CD4-positive, alpha-beta T cell treated with Interleukin-4 for 4 hours (primary cell): ENCODE results near the gene ANK3.

Experiments
- DNase-seq: peaks from one replicate; pipeline ENCODE4 v3.0.0-alpha.2; 2020

ANK3 gene

DNA sequence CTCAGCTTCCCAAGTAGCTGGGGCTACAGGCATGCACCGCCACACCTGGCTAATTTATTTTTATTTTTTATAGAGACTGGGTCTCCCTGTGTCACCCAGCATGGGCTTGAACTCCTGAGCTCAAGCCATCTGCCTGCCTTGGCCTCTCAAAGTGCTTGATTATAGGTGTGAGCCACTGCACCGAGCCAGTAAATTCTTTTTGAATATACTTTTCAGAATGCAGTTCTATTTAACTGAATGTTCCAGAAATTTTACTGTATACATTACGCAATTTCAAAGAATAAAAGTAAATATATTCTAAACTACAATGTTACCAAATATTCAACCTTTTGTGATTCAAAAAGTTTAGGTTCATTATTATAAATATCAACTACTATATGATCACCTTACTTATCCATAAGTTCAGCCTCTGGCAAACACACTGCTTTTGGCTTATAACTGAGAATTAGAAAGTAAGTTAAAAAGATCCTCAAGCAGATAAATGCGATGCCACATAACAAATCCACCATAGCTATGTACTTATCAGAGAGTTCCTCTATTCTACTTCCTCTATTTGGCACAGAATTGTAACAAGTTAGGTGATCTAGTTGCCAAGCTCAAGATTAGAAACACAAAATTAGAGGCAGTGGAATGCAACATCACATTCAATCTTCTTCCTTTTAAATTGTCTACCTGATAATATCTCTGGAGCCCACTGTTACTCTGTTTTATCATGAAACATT, 118.2 kb downstream of the ANK3 start:
- no peak for DNase-seq

DNA sequence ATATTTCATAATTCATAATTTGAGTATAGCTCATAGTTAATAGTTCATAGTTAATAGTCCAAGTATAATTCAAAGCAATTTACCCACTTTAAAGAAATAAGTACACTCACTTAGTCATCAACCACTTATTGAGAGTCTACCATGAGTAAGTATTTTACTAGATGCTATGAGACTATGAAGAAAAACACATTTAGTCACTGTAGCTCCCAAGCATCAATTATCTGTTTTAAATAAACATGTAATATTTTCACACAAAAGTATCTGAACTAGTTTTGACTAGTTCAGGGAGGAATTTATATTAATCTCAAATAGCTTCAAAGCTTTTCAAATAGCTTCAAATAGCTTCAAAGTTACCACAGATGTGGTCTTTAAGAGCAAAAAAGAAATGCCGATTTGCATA, 119.2 kb downstream of the ANK3 start:
- DNase-seq = no peak

DNA sequence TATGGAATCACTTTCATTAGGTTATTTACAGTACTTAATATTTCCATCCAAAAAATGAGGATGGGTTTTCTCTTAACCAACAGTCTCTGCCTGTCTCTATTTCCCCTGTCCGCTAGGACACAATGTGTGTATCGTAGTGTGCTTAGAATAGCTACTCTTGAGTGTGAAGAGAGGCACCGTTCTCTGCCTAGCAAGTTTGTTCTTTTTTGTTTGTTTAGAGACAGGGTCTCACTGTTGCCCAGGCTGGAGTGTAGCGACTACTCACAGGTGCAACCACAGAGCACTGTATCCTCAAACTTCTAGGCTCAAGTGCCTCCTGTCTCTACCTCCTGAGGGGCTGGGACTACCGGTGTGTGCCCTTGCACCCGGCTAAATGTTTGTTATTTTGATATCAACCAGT, 121.9 kb downstream of the ANK3 start:
- no peak for DNase-seq

DNA sequence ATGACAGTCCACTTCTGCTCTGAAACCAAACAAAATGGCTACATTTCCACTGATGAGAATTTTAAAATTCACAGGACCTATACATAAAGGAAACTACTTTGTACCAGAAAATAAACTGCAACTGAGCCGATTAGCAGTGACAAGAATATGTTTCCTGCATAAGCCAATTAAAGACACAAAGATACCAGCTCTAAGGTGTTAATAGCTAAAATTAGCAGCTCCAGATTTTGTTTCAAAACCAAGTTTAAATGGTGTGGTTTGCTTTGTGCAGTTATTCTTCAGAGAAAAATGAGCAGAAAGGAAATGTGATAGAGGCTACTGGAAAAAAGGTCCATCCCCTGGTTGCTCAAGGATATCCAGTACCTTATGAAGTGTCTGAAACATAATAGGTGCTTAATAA, 123.2 kb downstream of the ANK3 start:
- no peak for DNase-seq

DNA sequence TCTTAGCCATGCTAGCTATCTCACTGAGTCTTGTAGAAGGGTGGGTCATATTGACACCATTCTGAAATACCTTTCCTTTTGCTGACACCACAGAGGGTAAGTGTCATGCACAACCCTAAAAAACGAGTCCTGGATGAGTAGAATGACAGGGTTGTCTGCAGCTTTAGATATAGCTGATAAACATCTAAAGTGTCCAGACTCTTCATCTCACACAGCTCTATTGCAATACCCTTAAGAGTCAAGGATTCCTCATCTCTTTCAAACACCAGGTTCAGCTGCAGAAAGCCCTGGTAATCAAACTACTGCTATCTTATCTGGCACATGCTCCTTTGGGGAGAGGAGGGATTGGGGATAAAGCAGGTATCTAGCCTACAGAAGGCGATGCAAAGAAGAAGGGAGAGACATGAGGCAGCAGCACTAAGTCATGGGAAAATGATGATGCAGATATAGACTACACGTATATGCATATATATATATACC, 127.0 kb downstream of the ANK3 start:
- DNase-seq = no peak

DNA sequence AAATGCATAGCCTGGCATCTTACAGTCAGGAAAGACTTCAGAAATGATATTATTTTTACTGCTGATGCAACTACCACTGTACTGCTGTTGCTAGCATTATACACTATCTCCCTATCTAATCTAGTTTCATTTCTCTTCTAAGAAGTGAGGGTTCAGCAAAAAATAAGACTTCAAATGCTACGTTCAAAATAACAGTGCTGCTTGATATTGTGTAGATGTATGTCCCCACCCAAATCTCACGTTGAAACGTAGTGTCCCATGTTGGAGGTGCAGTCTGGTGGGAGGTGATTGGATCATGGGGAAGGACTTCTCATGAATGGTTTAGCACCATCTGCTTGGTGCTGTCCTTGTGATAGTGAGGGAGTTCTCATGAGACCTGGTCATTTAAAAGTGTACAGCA, 129.4 kb downstream of the ANK3 start:
- DNase-seq = no peak

DNA sequence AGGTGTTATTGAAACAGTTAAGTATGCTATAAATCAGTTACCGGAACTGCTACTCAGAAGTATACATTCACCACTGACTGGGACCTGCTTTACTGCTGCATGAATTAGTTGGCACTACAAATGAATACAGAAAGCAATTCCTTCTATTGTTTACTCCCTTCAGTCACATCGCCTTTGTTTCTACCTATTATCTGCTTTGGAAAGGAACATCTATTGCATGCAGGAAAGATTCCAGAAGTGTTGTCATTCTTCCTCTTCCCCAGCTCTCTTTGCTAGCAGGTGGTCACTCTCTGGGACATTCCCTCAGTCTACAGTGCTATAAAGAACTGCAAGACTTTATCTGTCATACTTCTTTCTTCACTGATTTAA, 131.3 kb downstream of the ANK3 start:
- no peak for DNase-seq

DNA sequence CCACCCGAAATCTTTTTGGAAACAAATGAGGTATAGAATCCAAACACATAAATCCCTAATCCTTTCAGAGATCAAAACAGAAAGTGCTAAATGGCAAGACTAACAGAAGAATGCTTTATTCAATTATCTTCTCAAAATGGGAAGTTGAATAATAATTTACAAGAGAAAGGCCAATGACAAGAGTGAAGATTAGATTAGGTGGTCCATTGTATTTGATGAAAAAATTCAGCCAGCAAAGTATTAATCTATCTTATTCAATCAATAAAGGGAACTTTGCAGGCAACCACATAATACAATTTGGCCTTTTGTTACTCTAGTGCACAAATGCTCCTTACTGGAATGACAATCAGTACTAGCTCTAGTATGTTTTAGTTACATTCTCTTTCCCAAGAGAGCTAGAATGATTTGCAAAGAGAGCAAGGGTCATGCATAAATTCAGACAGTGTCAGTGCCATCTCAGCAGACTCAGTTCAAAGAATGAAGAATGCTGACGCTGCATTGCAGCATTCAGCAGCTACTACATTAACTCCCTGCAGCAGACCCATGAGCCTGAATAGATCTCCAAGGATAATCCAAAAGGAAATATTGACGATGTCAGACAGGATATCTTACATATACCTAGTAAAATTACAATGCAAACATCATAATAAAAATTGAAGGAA, 131.8 kb downstream of the ANK3 start:
- no peak for DNase-seq

DNA sequence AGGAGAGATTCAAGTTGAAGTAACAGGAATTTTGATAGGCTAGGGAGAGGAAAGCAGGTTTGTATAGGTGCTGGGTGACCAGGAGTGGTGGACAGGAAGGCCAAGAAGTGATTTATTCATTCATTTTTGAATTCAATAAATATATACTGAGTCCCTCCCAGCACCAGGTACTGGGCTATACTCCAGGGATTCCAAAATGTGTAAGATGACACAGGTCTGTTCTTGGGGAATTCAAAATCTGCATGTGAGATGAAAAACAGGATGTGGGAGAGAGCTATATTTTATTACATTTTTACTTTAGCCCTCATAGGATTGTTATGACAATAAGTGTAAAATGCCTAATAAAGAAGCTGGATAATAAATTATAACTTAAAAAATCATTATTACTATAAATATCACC, 134.9 kb downstream of the ANK3 start:
- DNase-seq = no peak

DNA sequence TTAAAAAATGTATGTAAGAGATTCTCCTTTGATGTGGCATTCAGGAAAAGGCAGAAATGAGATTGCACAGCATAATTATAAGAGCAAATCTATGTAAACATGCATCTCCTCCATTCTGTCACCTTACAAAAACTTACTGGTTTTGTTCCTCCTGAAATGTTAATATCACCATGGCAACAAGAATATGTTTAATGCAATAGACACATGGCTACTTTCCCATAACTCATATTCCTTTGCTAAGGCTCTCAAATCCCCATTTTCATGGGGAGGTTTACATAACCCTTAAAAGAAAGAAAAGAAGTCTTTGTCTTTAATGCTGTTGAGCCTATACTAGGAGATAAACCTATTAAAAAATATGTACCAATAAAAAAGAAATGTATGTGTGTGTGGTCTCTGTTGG, 136.2 kb downstream of the ANK3 start:
- no peak for DNase-seq

DNA sequence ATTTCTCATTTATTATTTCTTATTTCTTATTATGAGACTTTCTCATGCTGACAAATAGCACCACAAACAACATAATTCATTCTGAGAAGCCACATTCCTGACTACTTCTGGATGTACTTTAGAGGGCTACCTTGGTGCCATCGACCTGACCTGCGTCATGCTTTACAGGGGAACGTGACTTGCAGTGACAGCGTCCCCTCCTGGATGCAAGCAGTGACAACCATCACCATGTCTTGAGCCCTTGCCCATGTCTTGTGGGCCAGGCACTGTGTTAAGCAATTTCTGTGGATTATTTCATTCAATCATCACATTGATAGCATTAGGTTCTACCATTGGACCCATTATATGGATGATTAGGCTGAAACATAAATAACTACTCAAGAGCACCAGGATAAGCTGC, 137.0 kb downstream of the ANK3 start:
- no peak for DNase-seq

DNA sequence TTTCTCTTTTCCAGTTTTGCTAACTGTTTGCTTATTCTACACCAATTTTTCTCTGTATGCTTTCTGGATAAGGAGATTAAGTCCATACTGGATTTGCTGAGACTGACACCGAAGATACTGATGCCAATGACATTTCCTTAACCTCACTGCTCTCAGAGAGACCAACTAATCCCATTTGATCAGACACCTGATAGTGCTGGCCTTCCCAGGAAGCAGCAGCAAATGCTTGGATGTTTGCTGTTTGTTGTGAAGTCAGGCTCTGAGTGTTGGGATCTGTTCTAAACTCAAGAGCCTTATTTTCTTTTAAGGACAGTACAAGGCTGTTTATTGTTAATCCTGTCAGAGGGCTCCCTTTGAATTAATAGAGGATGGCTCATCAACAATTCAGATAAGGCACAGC, 143.3 kb downstream of the ANK3 start:
- no peak for DNase-seq

DNA sequence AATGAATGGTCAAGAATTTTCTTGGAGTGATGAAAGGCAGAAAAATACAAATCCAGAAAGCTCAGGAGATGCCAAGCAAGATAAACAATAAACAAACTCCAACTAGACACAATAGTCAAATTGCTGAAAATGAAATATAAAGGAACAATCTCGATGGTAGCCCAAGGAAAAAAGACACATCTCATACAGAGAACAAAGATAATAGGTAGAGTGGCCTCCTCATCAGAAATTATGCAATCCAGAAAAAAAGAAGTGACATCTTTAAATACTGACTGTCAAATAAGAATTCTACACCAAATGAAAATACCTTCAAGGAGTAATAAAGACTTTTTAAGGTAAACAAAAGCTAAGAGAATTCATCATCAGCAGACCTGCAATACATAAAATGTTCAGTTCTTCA, 150.4 kb downstream of the ANK3 start:
- no peak for DNase-seq

DNA sequence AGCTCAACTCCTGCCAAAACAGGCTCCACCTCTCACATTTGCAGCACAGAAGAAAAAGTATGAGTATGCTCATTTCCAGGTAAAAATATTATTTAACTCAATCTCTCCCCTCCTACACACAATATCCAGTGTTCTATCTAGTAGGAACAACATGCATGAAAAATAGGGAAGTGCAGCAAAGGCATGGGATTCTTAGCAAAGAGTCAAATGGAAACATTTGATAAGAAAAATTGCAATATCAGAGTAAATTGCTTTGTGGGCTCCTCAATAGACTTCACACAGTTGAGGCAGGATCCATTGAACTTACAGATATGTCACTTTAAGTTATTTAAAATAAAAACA, 150.9 kb downstream of the ANK3 start:
- no peak for DNase-seq

DNA sequence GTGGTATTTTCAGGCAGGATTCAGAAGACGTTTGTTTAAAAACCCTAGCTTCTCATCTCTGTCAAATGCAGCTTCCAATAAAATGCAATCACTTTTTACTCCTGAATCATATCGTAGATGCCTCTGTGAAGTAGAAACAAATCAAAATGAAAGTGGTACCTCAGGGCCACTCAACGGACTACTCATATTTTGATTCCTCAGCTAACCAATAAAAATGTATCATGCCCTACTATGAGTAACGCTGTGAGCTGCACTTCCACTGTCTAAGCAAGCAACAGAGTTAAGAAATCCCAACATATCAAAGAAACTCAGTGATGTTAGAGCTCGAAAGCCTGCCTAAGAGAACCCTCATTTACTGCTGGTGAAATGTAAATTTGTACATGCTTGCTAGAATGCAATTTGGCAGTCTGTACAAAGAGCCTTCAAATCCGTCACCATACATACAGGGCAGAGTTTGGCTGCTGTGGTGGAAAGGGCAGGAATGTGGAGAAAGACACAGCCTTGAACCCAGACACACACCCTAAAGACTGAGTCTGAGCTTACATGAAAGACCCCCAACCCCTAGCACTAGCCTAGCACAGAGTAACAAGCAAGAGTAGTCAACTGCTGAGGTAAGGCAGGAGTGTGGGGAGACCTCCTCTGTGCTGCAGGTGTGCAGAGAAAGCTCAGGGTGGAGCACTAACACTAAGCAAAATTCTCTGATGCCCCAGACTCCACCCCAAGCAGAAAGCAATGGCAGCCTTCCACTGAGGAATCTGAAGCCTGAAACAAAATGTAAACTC, 151.5 kb downstream of the ANK3 start:
- no peak for DNase-seq

DNA sequence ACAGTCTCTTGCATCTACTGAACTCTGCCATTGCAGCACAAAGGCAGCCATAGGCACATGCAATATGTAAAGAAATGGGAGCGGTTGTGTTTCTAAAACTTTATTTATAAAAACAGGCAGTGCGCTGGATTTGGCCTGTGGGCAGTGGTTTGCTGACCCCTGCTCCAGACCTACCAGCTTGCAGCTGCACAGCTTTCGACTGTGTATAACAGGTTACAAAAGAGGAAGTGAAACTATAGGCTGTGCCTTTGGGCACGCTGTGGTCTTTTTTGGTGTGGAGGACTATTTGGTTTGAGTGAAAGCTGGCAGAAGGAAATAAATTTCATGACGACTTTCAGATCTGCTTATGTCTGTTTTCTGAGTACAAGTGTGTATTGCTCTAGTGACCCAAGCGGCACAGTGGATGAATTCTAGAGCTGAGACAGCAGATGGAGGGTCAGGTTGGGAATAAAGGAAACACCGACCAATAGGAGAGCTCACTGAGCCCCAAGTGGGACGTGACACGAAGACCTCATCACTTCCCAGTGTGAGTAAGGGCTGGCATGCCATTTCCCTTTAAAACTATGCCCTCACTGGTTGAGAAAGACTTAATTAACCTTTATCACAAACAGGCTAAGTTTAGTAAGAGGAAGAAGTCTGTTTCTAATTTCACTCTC, 152.7 kb downstream of the ANK3 start:
- peak; percentile 11 for DNase-seq

DNA sequence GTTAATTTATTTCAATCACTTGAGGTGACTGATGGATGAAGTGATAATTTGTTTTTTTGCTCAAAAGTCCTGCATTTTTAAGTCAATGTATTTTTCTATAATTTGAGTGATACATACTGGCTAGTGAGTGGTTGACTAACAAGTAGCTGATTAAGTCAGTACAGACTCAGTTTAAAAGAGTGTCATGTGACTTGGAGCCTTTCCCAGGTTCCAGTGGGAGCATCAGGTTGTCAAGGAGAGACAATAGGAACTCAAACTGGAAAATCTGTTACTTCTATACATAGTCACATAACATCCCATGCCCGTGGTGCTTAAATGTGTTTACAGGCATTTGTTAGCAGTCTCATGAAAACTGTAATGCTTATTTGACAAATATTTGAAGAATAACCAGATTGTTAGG, 154.7 kb downstream of the ANK3 start:
- DNase-seq = no peak

DNA sequence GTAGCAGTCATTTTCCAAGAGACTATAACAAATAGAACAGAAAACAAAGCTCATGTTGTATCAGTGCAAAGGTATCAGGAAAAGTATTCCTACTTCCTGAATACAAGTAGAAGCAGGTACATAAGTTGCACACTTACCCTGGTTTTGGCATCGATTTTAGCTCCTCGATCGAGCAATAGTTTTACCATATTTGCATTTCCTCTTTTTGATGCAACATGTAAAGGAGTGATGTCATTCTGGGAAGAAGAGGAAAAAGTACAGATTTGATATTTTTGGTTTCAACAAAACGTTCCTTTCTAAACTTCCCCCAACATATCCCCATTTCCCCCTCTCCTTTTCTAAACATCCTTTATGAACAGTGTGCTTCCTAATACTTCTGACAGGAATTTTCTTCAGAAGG, 155.1 kb downstream of the ANK3 start:
- DNase-seq = no peak

DNA sequence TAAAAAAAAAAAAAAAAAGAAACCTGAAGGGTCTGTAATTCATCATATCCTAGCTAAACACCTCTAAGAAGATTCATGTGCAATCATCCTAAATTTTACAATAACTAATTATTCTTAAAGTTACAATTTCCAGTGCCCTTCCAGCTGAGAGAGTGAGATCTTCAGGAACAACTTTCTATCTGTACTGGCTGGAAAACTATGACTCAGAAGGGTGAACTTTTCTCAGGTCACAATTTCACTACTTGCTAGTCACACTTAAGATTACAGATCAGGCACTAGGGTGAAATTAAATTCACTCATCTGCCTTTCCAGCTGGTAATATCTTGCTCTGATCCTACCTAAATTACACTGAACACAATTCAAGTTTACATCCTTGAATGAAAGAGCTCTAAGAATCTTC, 158.8 kb downstream of the ANK3 start:
- DNase-seq = no peak

DNA sequence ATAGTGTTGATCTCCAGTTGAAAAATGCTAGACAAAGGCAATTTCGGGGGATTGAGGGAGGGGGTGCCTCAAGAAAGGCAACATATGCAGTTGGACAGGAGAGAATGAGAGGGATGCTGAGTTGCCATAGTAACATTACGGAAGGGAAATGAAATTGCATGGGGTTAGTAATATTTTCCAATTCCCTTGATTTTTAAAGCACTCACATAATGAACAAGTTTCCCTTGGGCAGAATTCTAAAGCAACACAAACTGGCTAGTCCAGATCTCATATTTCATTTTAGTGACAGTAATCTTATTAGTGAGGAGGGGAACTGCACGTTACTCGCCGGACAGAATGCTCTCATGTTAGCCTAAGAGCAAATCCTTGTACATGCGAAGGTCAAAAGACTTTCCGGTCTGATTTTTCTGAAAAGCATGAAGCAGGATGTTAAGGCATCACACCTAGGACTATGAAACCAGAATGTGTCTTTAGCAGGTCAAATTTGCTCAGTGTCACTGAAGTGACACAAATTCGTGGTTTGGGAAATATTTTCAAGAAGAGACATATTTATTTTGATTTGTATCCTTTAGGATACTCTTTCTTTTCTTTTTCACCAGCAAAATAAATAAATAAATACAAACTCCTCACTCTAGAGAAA, 165.5 kb downstream of the ANK3 start:
- DNase-seq = no peak

DNA sequence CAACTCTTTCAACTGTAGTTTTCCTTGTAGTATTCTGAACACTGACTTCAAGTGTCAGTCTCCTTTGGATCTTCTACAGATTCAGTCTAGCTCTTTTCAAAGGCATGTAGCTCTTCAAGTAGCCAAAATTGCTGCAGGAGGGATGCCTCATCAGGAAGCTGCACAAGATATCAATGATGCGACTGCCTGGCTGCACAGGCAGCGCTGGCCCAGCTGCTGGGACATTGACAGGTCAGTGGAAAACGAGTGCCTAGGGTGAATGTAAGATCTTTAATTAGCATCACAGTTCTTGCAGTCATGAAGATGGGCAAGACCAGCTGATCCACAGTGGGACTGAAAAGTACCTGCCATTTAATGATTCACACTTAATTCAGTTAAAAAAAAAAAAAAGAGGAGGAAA, 167.6 kb downstream of the ANK3 start:
- DNase-seq = no peak

DNA sequence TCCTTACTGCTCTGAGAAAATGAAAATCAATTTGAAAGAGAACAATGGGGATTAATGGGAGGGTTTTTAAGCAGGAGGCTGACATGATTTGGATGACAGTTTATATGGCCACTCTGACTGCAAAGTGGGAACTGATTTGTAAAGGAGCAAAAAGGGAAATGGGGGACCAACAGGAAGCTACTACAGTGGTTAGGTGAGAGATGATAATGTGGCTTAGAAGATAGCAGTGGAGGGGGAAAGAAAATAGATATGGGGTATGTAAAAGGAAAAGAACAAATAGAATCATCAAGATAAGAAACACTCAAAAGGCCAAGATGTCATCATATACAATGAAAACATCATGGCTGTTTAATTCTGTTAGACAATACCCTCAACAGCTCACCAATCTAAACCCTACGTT, 177.5 kb downstream of the ANK3 start:
- no peak for DNase-seq

DNA sequence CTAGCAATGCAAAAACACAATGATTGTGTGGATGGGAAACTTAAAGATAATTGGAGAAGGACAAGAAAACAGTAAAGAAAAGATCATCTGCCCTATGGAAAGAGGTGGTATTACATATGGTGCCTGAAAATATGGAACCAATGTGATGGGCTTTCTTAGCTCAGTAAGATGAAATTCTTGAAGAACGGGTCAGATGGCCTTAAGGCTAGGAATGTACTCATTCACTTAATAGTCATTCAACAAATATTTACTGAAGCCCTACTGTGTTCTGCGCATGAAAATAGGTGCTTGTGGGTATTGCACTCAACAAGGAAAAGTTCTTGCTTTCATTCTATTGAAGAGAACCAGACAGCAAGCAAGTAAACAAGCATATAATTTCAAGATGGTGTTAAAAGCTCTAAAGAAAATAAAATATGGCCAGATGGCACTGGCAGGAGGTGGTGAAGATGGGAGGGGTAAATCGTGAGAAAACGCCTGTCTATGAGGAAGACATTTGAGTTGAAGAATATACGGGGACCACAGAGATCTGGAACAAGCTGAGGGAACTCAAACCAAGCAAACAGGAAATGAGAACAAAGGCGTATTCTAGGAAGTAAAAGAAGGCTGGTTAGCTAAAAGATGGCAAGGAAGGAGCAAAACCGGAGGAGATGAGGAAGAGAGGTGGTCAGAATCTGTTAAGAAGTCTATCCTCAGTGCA, 179.7 kb downstream of the ANK3 start:
- no peak for DNase-seq
